Measurements from ENCODE around the gene TUT7. TPM values are rescaled to one million over a fixed set of nuclear protein-coding genes. Genes with fewer than 3 reads are reported as not detected.

The TUT7 gene
- total RNA-seq, 1 donor from 2014 or later: 18.8 TPM

DNA sequence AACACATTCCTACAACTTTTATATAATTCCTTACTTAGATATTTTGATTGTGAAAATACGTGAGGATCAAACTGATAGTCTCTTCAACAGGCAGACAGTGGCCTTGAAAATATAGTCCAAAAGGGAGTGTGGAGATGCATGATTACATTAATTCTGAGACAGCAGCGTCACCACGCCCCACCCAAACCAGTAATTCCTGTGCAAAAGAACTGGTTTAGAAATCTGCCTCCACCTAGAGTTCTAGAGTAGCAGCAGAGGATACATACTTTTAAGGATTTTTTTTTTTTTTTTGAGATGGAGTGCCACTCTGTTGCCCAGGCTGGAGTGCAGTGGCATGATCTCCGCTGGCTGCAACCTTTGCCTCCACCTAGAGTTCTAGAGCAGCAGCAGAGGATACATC, 1.6 kb upstream of the TUT7 start:
- peaks cover 2% of the 10 kb centered on the region for H3K27me3 Mint-ChIP-seq (ENCODE audit: unreplicated experiment)

DNA sequence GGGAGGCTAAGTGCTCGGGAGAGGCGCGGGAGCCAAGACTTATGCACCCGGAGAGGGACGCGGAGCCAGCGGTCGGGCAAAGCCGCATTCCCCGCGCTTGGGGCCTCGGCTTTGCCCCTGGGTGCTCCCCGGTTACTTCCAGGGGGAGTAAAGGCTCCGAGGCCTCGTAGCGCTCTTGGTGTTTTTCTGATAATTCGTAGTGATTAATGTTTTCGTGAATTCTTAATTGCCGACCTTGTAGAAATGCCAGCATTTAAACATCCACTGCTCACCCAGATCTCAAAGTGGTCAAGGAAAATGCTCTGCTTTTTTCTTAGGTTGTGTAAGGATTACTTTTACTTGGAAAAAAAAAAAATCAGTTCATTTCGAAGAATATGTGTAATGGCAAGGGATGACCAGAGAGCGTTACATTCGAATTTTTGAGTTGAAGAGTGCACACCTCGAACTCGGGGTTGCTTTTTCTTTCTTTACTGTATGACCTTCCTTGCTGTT, 654 bp upstream of the TUT7 start:
- Mint-ChIP-seq H3K4me3 (ENCODE audit: unreplicated experiment) (peak overlapping the region; percentile 88), H3K36me3 (ENCODE audit: low read depth, unreplicated experiment) (no peaks in the 10 kb centered on the region), H3K9me3 (ENCODE audit: unreplicated experiment) (no peaks in the 10 kb centered on the region), H3K27me3 (ENCODE audit: unreplicated experiment) (peaks cover 2% of the 10 kb centered on the region), H3K27ac (ENCODE audit: unreplicated experiment) (peak overlapping the region; percentile 25), H3K4me1 (ENCODE audit: unreplicated experiment) (peaks cover 19% of the 10 kb centered on the region)
- TF ChIP-seq, protein P1, sequence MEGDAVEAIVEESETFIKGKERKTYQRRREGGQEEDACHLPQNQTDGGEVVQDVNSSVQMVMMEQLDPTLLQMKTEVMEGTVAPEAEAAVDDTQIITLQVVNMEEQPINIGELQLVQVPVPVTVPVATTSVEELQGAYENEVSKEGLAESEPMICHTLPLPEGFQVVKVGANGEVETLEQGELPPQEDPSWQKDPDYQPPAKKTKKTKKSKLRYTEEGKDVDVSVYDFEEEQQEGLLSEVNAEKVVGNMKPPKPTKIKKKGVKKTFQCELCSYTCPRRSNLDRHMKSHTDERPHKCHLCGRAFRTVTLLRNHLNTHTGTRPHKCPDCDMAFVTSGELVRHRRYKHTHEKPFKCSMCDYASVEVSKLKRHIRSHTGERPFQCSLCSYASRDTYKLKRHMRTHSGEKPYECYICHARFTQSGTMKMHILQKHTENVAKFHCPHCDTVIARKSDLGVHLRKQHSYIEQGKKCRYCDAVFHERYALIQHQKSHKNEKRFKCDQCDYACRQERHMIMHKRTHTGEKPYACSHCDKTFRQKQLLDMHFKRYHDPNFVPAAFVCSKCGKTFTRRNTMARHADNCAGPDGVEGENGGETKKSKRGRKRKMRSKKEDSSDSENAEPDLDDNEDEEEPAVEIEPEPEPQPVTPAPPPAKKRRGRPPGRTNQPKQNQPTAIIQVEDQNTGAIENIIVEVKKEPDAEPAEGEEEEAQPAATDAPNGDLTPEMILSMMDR (IDR thresholded peaks at IDR 0.05; ENCODE audit: unreplicated experiment): no peak
- DNase-seq (ENCODE audit: low spot score): no peak

More for the DNA sequence above, 1.6 kb upstream of the TUT7 start:
- TF ChIP-seq, protein P1 (IDR thresholded peaks at IDR 0.05; ENCODE audit: unreplicated experiment): no peak
- Mint-ChIP-seq H3K4me1 (ENCODE audit: unreplicated experiment) (peaks cover 19% of the 10 kb centered on the region), H3K9me3 (ENCODE audit: unreplicated experiment) (no peaks in the 10 kb centered on the region), H3K4me3 (ENCODE audit: unreplicated experiment) (no peak overlapping the region), H3K27ac (ENCODE audit: unreplicated experiment) (no peak overlapping the region), H3K36me3 (ENCODE audit: low read depth, unreplicated experiment) (no peaks in the 10 kb centered on the region)
- no peak for DNase-seq (ENCODE audit: low spot score)

DNA sequence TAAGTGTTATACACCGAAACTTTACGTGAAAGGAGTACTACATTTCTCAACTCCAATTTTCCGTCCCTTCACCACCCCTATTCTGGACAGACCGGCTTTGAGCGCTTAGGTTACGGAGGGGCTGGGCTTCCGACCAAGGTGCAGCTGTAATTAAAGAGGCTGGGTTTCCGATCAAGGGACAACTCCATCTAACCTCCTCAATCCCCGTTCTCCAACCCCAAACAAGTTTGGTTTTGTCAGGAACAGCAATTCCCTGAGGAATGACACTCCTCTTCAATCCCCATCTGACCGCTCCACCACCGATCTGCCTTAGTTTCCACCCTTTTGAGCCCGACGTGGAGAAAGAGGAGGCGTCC, 577 bp downstream of the TUT7 start:
- TF ChIP-seq, protein P1 (IDR thresholded peaks at IDR 0.05; ENCODE audit: unreplicated experiment): no peak
- Mint-ChIP-seq H3K36me3 (ENCODE audit: low read depth, unreplicated experiment) (no peaks in the 10 kb centered on the region), H3K4me3 (ENCODE audit: unreplicated experiment) (peak overlapping the region; percentile 99), H3K27ac (ENCODE audit: unreplicated experiment) (peak overlapping the region; percentile 95), H3K27me3 (ENCODE audit: unreplicated experiment) (no peaks in the 10 kb centered on the region), H3K9me3 (ENCODE audit: unreplicated experiment) (no peaks in the 10 kb centered on the region), H3K4me1 (ENCODE audit: unreplicated experiment) (peaks cover 19% of the 10 kb centered on the region)
- DNase-seq (ENCODE audit: low spot score): no peak

DNA sequence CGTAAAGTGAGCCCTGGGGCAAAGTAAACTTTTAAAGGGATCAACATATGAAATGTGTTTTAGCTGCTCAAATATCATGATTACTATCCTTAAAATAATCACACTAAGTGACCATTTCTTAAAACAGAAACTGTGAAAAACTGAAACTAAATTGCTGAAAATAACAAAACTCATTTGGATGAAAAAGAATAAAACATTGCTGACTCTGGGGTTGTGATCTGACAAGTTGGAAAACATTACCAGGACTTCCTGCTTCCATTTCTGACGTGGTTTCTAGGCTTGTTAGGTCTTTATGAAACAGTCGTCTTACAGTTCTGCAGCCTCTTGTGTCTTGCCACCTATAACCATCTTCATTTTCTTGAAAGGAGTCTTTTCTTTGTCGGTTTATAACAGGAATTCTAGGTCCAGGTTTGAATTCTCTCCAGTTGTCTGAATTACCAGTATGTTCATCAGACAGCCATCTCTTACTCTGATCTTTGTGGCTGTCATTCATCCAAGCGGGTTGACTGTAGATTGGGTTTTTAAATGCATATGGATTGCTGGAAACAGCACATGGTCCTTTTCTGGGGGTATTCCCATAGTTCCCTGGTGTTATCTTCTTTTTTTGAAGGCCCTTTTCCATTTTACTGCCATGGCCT, 1.7 kb downstream of the TUT7 start:
- peak overlapping the region; percentile 20 for H3K27ac Mint-ChIP-seq (ENCODE audit: unreplicated experiment)
- TF ChIP-seq, protein P1 (IDR thresholded peaks at IDR 0.05; ENCODE audit: unreplicated experiment): no peak
- H3K4me3 Mint-ChIP-seq (ENCODE audit: unreplicated experiment): peak overlapping the region; percentile 78
- no peaks in the 10 kb centered on the region for H3K27me3 Mint-ChIP-seq (ENCODE audit: unreplicated experiment)
- H3K9me3 Mint-ChIP-seq (ENCODE audit: unreplicated experiment): no peaks in the 10 kb centered on the region
- no peaks in the 10 kb centered on the region for H3K36me3 Mint-ChIP-seq (ENCODE audit: low read depth, unreplicated experiment)
- peaks cover 19% of the 10 kb centered on the region for H3K4me1 Mint-ChIP-seq (ENCODE audit: unreplicated experiment)
- DNase-seq (ENCODE audit: low spot score): no peak

DNA sequence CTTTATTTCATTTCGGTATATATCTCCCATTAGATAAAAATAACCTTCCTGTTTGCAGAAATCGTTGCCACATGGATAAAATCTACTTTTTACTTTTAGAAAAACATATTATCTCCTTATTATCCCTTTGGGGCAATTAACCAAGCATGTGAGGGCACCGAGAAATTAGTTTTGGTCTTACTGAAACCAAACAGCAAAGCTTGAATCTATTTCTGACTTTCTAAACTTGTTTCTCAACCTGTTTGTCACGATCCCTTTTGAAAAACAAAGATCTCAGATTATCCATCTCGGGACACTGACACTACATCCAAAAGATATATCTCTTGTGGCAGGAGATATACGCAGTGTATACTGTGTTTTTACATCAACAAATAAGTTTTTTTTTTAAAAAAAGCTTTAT, 2.3 kb downstream of the TUT7 start:
- Mint-ChIP-seq H3K9me3 (ENCODE audit: unreplicated experiment) (no peaks in the 10 kb centered on the region), H3K4me3 (ENCODE audit: unreplicated experiment) (no peak overlapping the region), H3K36me3 (ENCODE audit: low read depth, unreplicated experiment) (no peaks in the 10 kb centered on the region), H3K27me3 (ENCODE audit: unreplicated experiment) (no peaks in the 10 kb centered on the region), H3K27ac (ENCODE audit: unreplicated experiment) (no peak overlapping the region), H3K4me1 (ENCODE audit: unreplicated experiment) (peaks cover 19% of the 10 kb centered on the region)
- no peak for DNase-seq (ENCODE audit: low spot score)
- TF ChIP-seq, protein P1 (IDR thresholded peaks at IDR 0.05; ENCODE audit: unreplicated experiment): no peak

Measured in endothelial cell (in vitro differentiated cells).